ENCODE measurements around the gene TSPAN16.
"Not testable (repeated sequence)": the region's sequence is repeated elsewhere in the genome, so short reads cannot be mapped to it uniquely, and the experiment has no call there.

GRCh38 chr19:11320278-11320995 lies 24.5 kb downstream of the TSPAN16 start:
- not testable (repeated sequence) for TF ChIP-seq CTCF (IDR thresholded peaks at IDR 0.05; ENCODE audit: low read length); EZH2 (IDR thresholded peaks at IDR 0.05; ENCODE audit: borderline replicate concordance, low read length)
